ENCODE results near the gene PHACTR4. TPM values are rescaled to one million over a fixed set of nuclear protein-coding genes. Genes with fewer than 3 reads are reported as not detected.

PHACTR4 gene
- total and polyA plus RNA-seq, 2 of the 4 experiments (the other 2 are of a cell fraction) = 7.5 to 15.0 TPM

GRCh38 chr1:28545246-28545628 is 175.7 kb downstream of the PHACTR4 start:
- POLR2A ChIA-PET (ENCODE audit: unreplicated experiment) = no interaction called here

More at GRCh38 chr1:28545246-28545628, 175.7 kb downstream of the PHACTR4 start:
- BruUV-seq (replicated peaks) = no TSS peak
- Histone ChIP-seq H3K79me1 (ENCODE audit: low read depth in 1 of 2, low read length in 2 of 2) (no peaks in the 10 kb centered on the region), H2BK20ac (ENCODE audit: low read depth, low read length) (no peak overlapping the region), H4K20me1 (ENCODE audit: insufficient read depth, low read length) (no peaks in the 10 kb centered on the region), H4K8ac (ENCODE audit: low read depth in 2 of 2, low read length in 2 of 2) (no peak overlapping the region), H2AFZ (replicated peaks; ENCODE audit: low read length, poor library complexity) (no peak overlapping the region), H3K18ac (ENCODE audit: low read depth, low read length) (no peak overlapping the region), H3K9ac (ENCODE audit: low read depth, low read length) (no peak overlapping the region), H3K4ac (ENCODE audit: low read depth, low read length) (no peak overlapping the region), H2BK5ac (ENCODE audit: low read depth, low read length, poor library complexity, severe bottlenecking) (no peak overlapping the region), H2BK15ac (ENCODE audit: low read depth, low read length) (no peak overlapping the region), H3K9me1 (ENCODE audit: insufficient read depth, low read length) (no peaks in the 10 kb centered on the region), H4K5ac (ENCODE audit: low read depth, low read length) (no peak overlapping the region), H3K4me2 (ENCODE audit: low read depth, low read length) (no peak overlapping the region), H3K9me3 (ENCODE audit: control insufficient read depth, insufficient read depth, low read length) (no peaks in the 10 kb centered on the region), H4K91ac (ENCODE audit: insufficient read depth, low read depth, low read length) (no peak overlapping the region), H2AK5ac (ENCODE audit: low read depth, low read length) (no peak overlapping the region), H3K36me3 (ENCODE audit: control insufficient read depth, insufficient read depth, low read length) (no peaks in the 10 kb centered on the region), H3K56ac (ENCODE audit: extremely low read depth, insufficient read depth, low read length) (no peak overlapping the region), H3K4me1 (ENCODE audit: control insufficient read depth, insufficient read depth, low read length) (no peaks in the 10 kb centered on the region), H2AK9ac (replicated peaks; ENCODE audit: low read depth, low read length, poor library complexity) (no peak overlapping the region), H3K14ac (replicated peaks; ENCODE audit: low read depth, low read length) (no peak overlapping the region), H3K4me3 (ENCODE audit: insufficient read depth, low read depth, low read length) (no peak overlapping the region), H2BK120ac (ENCODE audit: low read depth, low read length) (no peak overlapping the region), H3K27ac (ENCODE audit: insufficient read depth, low read length) (no peak overlapping the region), H3K27me3 (ENCODE audit: control insufficient read depth, insufficient read depth, low read length) (no peaks in the 10 kb centered on the region), H3K23ac (ENCODE audit: low read depth, low read length) (no peak overlapping the region)
- intact Hi-C loops (cut with micrococcal nuclease) = no loop called here
- ATAC-seq (ENCODE audit: low read depth) = no peak
- in situ Hi-C loops (cut with MboI; ENCODE audit: low sequenced_read_pairs) = no loop called here
- TF ChIP-seq CTCF (conservative IDR thresholded peaks at IDR 0.05; ENCODE audit: low read depth, low read length) (no peak), MXI1 (IDR thresholded peaks at IDR 0.05; ENCODE audit: borderline replicate concordance, low read depth, low read length) (no peak), CEBPB (IDR thresholded peaks at IDR 0.05; ENCODE audit: low read depth, low read length) (no peak), CHD1 (IDR thresholded peaks at IDR 0.05; ENCODE audit: low read depth, low read length) (no peak), RAD21 (IDR thresholded peaks at IDR 0.05; ENCODE audit: low read length) (no peak), FOS (IDR thresholded peaks at IDR 0.05; ENCODE audit: low read depth, low read length) (no peak), USF2 (IDR thresholded peaks at IDR 0.05; ENCODE audit: low read depth, low read length) (no peak), POLR2A (IDR thresholded peaks at IDR 0.05; ENCODE audit: low read depth, low read length) (no peak), NFE2L2 (IDR thresholded peaks at IDR 0.05; ENCODE audit: low read depth, low read length) (no peak), ELK1 (IDR thresholded peaks at IDR 0.05; ENCODE audit: borderline replicate concordance, low read depth, low read length) (no peak), RCOR1 (IDR thresholded peaks at IDR 0.05; ENCODE audit: insufficient replicate concordance, low read length) (no peak), MAZ (IDR thresholded peaks at IDR 0.05; ENCODE audit: borderline replicate concordance, low read depth, low read length) (no peak), SMC3 (IDR thresholded peaks at IDR 0.05; ENCODE audit: low read depth, low read length) (no peak)
- dilution Hi-C loops (cut with HindIII; ENCODE audit: low sequenced_read_pairs, unreplicated experiment) = no loop called here
- CTCF ChIA-PET = interaction anchor here (0.6 to 1.1 kb wide), 2 partner anchors 18 to 36 kb away, joined by 3 read pairs; no protein-coding TSS in a partner anchor
- DNase-seq = no peak
- 83% methylated on average over 1 of the region's 4 CpGs; no CpG with 5 or more reads in 1 of the 2 experiments for WGBS, 2 experiments (ENCODE audit: extremely low coverage in 2 of 2, insufficient read length in 1 of 2)
